ENCODE measurements around the gene GLYATL3.

The GLYATL3 gene

DNA sequence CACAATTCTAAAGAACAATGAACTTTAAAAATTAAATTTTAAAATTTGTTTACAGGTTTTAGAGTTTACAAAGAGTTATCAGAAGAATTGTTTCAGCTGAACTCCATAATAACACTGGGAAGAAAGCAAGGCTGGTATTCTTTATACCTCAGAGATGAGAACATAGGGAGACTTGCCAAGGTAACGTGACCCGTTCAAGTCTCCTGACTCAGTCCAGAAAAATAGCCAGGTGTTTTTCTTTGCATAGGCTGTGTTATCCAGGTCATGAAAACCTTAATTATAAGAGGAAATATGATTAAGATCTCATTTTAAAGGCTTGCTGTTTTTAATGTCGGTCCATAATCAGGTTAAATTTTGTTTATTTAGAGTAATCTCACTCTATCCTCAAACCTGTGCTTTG lies 42.2 kb downstream of the GLYATL3 start:
- TF ChIP-seq, protein P1, sequence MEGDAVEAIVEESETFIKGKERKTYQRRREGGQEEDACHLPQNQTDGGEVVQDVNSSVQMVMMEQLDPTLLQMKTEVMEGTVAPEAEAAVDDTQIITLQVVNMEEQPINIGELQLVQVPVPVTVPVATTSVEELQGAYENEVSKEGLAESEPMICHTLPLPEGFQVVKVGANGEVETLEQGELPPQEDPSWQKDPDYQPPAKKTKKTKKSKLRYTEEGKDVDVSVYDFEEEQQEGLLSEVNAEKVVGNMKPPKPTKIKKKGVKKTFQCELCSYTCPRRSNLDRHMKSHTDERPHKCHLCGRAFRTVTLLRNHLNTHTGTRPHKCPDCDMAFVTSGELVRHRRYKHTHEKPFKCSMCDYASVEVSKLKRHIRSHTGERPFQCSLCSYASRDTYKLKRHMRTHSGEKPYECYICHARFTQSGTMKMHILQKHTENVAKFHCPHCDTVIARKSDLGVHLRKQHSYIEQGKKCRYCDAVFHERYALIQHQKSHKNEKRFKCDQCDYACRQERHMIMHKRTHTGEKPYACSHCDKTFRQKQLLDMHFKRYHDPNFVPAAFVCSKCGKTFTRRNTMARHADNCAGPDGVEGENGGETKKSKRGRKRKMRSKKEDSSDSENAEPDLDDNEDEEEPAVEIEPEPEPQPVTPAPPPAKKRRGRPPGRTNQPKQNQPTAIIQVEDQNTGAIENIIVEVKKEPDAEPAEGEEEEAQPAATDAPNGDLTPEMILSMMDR (IDR thresholded peaks at IDR 0.05), result no peak
- no peaks in the 10 kb centered on the region for H3K79me2 ChIP-seq
- H3K4me1 ChIP-seq, result no peaks in the 10 kb centered on the region
- H3K27me3 ChIP-seq (ENCODE audit: control insufficient read depth, insufficient read depth, low read length), result no peaks in the 10 kb centered on the region
- no peak overlapping the region for H3K4me3 ChIP-seq (ENCODE audit: low read depth, low read length)
- no peak overlapping the region for H3K27ac ChIP-seq
- no peak overlapping the region for H3K9ac ChIP-seq
- H2AFZ ChIP-seq, result no peak overlapping the region
- H3K36me3 ChIP-seq (ENCODE audit: control insufficient read depth, insufficient read depth, low read length), result no peaks in the 10 kb centered on the region
- H3K4me2 ChIP-seq (ENCODE audit: low read length), result no peak overlapping the region
- no peaks in the 10 kb centered on the region for H3K9me3 ChIP-seq (ENCODE audit: control insufficient read depth, low read length)

DNA sequence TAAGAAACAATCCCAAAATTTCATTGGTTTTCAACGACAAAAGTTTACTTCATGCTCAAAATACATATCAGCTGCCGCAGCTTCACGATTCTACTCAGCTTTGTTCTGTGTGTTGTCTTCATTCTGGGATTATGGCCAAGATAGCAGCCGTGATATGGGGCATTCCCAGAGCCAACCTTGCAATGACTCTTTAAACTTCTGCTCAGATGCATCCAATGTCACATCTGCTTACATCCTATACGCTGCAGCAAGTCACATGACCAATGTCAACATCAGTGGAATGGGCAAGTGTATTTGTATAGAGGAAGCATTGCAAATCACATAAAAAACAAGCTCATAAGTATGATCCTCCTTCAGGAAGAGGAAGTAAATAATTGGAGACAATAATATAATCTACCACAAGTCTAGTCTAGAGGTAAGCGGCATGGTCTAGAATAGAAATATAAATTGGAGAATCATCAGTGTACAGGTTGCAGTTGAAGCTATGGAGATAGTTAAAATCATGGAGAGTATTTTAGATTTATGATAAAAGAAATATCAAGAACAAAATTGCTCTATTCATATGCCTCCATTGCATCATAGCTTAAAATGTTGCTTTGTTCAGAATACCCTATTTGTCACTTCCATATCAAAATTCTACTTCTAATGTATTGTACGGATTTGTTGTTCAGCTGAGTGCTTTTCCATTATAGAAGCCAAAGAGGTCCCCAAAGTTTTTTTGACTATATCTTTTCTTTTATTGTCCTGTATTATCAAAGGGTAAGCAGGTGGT lies 43.5 kb downstream of the GLYATL3 start:
- H3K27me3 ChIP-seq (ENCODE audit: control insufficient read depth, insufficient read depth, low read length), result no peaks in the 10 kb centered on the region
- no peak overlapping the region for H3K4me3 ChIP-seq (ENCODE audit: low read depth, low read length)
- no peaks in the 10 kb centered on the region for H3K9me3 ChIP-seq (ENCODE audit: control insufficient read depth, low read length)
- H3K27ac ChIP-seq, result no peak overlapping the region
- no peak overlapping the region for H3K4me2 ChIP-seq (ENCODE audit: low read length)
- no peaks in the 10 kb centered on the region for H3K4me1 ChIP-seq
- no peak overlapping the region for H2AFZ ChIP-seq
- no peaks in the 10 kb centered on the region for H3K36me3 ChIP-seq (ENCODE audit: control insufficient read depth, insufficient read depth, low read length)
- TF ChIP-seq, protein P1 (IDR thresholded peaks at IDR 0.05), result no peak
- H3K79me2 ChIP-seq, result no peaks in the 10 kb centered on the region
- no peak overlapping the region for H3K9ac ChIP-seq

DNA sequence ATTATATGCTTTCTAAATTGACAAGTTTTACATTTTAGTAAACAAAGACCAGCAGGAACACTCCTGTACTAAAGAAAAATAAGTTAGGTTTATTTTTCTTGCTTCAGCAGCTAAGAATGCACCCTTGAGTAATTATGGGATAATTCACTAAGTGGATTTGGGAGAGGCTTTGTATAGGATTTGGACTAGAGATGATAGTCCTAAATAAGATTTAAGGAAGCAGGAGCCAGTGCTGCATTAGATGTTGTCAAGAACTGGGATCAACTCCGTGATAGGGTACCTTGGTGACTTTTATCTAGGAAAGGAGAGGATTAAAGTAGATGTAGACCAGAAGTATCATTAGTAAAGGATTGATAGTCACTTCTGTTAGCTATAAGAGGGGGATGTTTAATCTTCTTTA lies 46.6 kb downstream of the GLYATL3 start:
- TF ChIP-seq, protein P1 (IDR thresholded peaks at IDR 0.05), result no peak
- Histone ChIP-seq H3K9me3 (ENCODE audit: control insufficient read depth, low read length) (no peaks in the 10 kb centered on the region), H3K36me3 (ENCODE audit: control insufficient read depth, insufficient read depth, low read length) (no peaks in the 10 kb centered on the region), H3K27ac (no peak overlapping the region), H3K4me2 (ENCODE audit: low read length) (no peak overlapping the region), H2AFZ (no peak overlapping the region), H3K9ac (no peak overlapping the region), H3K27me3 (ENCODE audit: control insufficient read depth, insufficient read depth, low read length) (no peaks in the 10 kb centered on the region), H3K4me1 (peaks cover 2% of the 10 kb centered on the region), H3K4me3 (ENCODE audit: low read depth, low read length) (no peak overlapping the region), H3K79me2 (no peaks in the 10 kb centered on the region)

DNA sequence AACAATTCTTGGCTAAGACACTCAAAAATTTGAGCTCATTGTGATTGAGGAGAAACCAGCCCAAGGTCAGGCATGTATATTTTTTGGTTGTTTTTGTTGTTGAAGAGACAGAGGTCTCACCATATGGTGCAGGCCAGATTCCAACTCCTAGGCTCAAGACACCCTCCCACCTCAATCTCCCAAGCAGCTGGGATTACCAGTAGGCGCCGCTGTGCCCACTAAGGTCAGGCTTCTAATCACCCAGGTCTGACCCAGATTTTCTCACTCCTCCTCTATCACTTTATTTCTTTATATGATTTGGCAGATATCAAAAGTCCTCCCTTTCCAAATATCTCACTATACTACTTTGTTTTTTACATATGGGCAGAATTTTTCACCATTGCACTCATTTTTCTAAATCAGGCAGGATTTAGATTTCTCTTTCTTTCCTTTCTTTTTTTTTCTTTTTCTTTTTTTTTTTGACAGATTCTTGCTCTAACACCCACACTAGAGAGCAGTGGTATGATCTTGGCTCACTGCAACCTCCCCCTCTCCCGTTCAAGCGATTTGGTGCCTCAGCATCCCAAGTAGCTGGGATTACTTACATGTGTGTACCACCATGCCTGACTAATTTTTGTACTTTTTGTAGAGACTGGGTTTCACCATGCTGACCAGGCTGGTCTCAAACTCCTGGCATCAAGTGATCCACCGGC lies 49.0 kb downstream of the GLYATL3 start:
- H3K9me3 ChIP-seq (ENCODE audit: control insufficient read depth, low read length), result no peaks in the 10 kb centered on the region
- TF ChIP-seq, protein P1 (IDR thresholded peaks at IDR 0.05), result no peak
- H2AFZ ChIP-seq, result no peak overlapping the region
- peaks cover 2% of the 10 kb centered on the region for H3K4me1 ChIP-seq
- no peak overlapping the region for H3K4me3 ChIP-seq (ENCODE audit: low read depth, low read length)
- H3K27ac ChIP-seq, result no peak overlapping the region
- H3K79me2 ChIP-seq, result no peaks in the 10 kb centered on the region
- no peaks in the 10 kb centered on the region for H3K36me3 ChIP-seq (ENCODE audit: control insufficient read depth, insufficient read depth, low read length)
- H3K27me3 ChIP-seq (ENCODE audit: control insufficient read depth, insufficient read depth, low read length), result no peaks in the 10 kb centered on the region
- H3K9ac ChIP-seq, result no peak overlapping the region
- H3K4me2 ChIP-seq (ENCODE audit: low read length), result no peak overlapping the region

Measured in parathyroid adenoma (tissue), 2 donors.